GM06990 (cell line): ENCODE measurements around the gene OLFML2A.

Experiments used
- DNase-seq: peaks from one replicate; pipeline ENCODE4 v3.0.0-alpha.2; 2011; ENCODE audit not compliant: insufficient read length; ENCODE audit errors: extremely low read depth
- H3K27me3 ChIP-seq: replicated peaks from 2 replicates; pipeline ENCODE4 v1.6.0; 2011; ENCODE audit warnings: low read length; ENCODE audit not compliant: control insufficient read depth, insufficient read depth
- H3K36me3 ChIP-seq: 2 replicates; pipeline ENCODE4 v1.5.1; 2011; ENCODE audit warnings: low read length; ENCODE audit not compliant: control insufficient read depth, insufficient read depth
- H3K4me3 ChIP-seq: replicated peaks from 2 replicates; pipeline ENCODE4 v1.5.1; 2011; ENCODE audit warnings: low read depth, mild to moderate bottlenecking, control low read depth, low read length
- CTCF ChIP-seq: IDR thresholded peaks from 2 replicates; pipeline ENCODE4 v1.5.1; 2011; ENCODE audit warnings: low read length, control low read depth, mild to moderate bottlenecking, inconsistent platforms; ENCODE audit not compliant: insufficient read depth, poor library complexity, severe bottlenecking

Gene OLFML2A

GRCh38 chr9:124780757-124781151 is 3.8 kb downstream of the OLFML2A start:
- Histone ChIP-seq H3K4me3 (no peak overlapping the region), H3K36me3 (no peaks in the 10 kb centered on the region), H3K27me3 (no peaks in the 10 kb centered on the region; the same call in 1 of the 2 replicates)
- DNase-seq: no peak
- no peak for TF ChIP-seq CTCF

GRCh38 chr9:124781967-124782660 is 5.2 kb downstream of the OLFML2A start:
- no peak for TF ChIP-seq CTCF
- Histone ChIP-seq H3K36me3 (no peaks in the 10 kb centered on the region), H3K27me3 (no peaks in the 10 kb centered on the region), H3K4me3 (no peak overlapping the region)
- DNase-seq: no peak

- DNase-seq: no peak
- no peaks in the 10 kb centered on the region for H3K27me3 ChIP-seq
- H3K4me3 ChIP-seq: no peak overlapping the region
- no peak for TF ChIP-seq CTCF
- no peaks in the 10 kb centered on the region for H3K36me3 ChIP-seq
Measured at GRCh38 chr9:124782661-124783574, 6.0 kb downstream of the OLFML2A start.

GRCh38 chr9:124783830-124784229 is 6.9 kb downstream of the OLFML2A start:
- no peaks in the 10 kb centered on the region for H3K27me3 ChIP-seq
- no peak for DNase-seq
- H3K36me3 ChIP-seq: no peaks in the 10 kb centered on the region
- TF ChIP-seq CTCF: no peak
- H3K4me3 ChIP-seq: no peak overlapping the region

- no peaks in the 10 kb centered on the region for H3K36me3 ChIP-seq
- no peak for TF ChIP-seq CTCF
- H3K27me3 ChIP-seq: no peaks in the 10 kb centered on the region
- no peak for DNase-seq
- no peak overlapping the region for H3K4me3 ChIP-seq
Measured at GRCh38 chr9:124784509-124784908, 7.6 kb downstream of the OLFML2A start.
